Nephron progenitor cell (in vitro differentiated cells): ENCODE measurements around the gene DLAT.
"Not testable (repeated sequence)": the region's sequence is repeated elsewhere in the genome, so short reads cannot be mapped to it uniquely, and the experiment has no call there.

Experiments used
- DNase-seq: peaks from one replicate; pipeline ENCODE4 v3.0.0; 2021
- H3K27ac Mint-ChIP-seq: 2 replicates; pipeline ENCODE4 v1.8.0; 2021; ENCODE audit warnings: mild to moderate bottlenecking, moderate library complexity, mixed read lengths
- H3K27me3 Mint-ChIP-seq: 2 replicates; pipeline ENCODE4 v1.8.0; 2021; ENCODE audit warnings: mild to moderate bottlenecking, low read depth, mixed read lengths; ENCODE audit not compliant: poor library complexity
- H3K36me3 Mint-ChIP-seq: 2 replicates; pipeline ENCODE4 v1.8.0; 2021; ENCODE audit warnings: low read depth, mixed read lengths
- H3K4me1 Mint-ChIP-seq: 2 replicates; pipeline ENCODE4 v1.8.0; 2021; ENCODE audit warnings: mixed read lengths
- H3K4me3 Mint-ChIP-seq: 2 replicates; pipeline ENCODE4 v1.8.0; 2021; ENCODE audit warnings: mild to moderate bottlenecking, moderate library complexity, mixed read lengths
- H3K9me3 Mint-ChIP-seq: 2 replicates; pipeline ENCODE4 v1.8.0; 2021; ENCODE audit warnings: mild to moderate bottlenecking, moderate library complexity, mixed read lengths
- CTCF ChIP-seq: fragments of 200-600 bp; sonication (generic); IDR thresholded peaks from 2 replicates; pipeline ENCODE4 v1.5.0; 2021; ENCODE audit warnings: antibody characterized with exemption

The DLAT gene

GRCh38 chr11:112000703-112001102 lies 24.5 kb upstream of the DLAT start:
- no peak for TF ChIP-seq CTCF
- peaks cover 4% of the 10 kb centered on the region for H3K27me3 Mint-ChIP-seq
- H3K4me3 Mint-ChIP-seq: no peak overlapping the region
- DNase-seq: no peak
- H3K27ac Mint-ChIP-seq: no peak overlapping the region
- no peaks in the 10 kb centered on the region for H3K4me1 Mint-ChIP-seq
- peaks cover 15% of the 10 kb centered on the region for H3K9me3 Mint-ChIP-seq
- H3K36me3 Mint-ChIP-seq: peaks cover 83% of the 10 kb centered on the region

GRCh38 chr11:112002491-112003216 lies 22.6 kb upstream of the DLAT start:
- TF ChIP-seq CTCF: no peak
- peaks cover 6% of the 10 kb centered on the region for H3K27me3 Mint-ChIP-seq

GRCh38 chr11:112004389-112004788 lies 20.8 kb upstream of the DLAT start:
- H3K36me3 Mint-ChIP-seq: peaks cover 85% of the 10 kb centered on the region
- H3K4me3 Mint-ChIP-seq: no peak overlapping the region
- peaks cover 48% of the 10 kb centered on the region for H3K9me3 Mint-ChIP-seq
- TF ChIP-seq CTCF: no peak
- DNase-seq: no peak
- H3K27me3 Mint-ChIP-seq: peaks cover 15% of the 10 kb centered on the region
- H3K4me1 Mint-ChIP-seq: no peaks in the 10 kb centered on the region
- H3K27ac Mint-ChIP-seq: no peak overlapping the region

More at GRCh38 chr11:112002491-112003216, 22.6 kb upstream of the DLAT start:
- DNase-seq: no peak
- Mint-ChIP-seq H3K36me3 (peaks cover 94% of the 10 kb centered on the region), H3K4me1 (no peaks in the 10 kb centered on the region), H3K27ac (no peak overlapping the region), H3K4me3 (no peak overlapping the region), H3K9me3 (peaks cover 31% of the 10 kb centered on the region)

GRCh38 chr11:112005422-112006094 lies 19.6 kb upstream of the DLAT start:
- no peak for TF ChIP-seq CTCF
- H3K4me1 Mint-ChIP-seq: no peaks in the 10 kb centered on the region
- peaks cover 15% of the 10 kb centered on the region for H3K27me3 Mint-ChIP-seq
- no peak for DNase-seq
- peaks cover 59% of the 10 kb centered on the region for H3K9me3 Mint-ChIP-seq
- no peak overlapping the region for H3K4me3 Mint-ChIP-seq
- peaks cover 74% of the 10 kb centered on the region for H3K36me3 Mint-ChIP-seq
- no peak overlapping the region for H3K27ac Mint-ChIP-seq

GRCh38 chr11:112006095-112006441 lies 19.1 kb upstream of the DLAT start:
- peaks cover 64% of the 10 kb centered on the region for H3K9me3 Mint-ChIP-seq
- not testable (repeated sequence) for H3K4me1 Mint-ChIP-seq, H3K27ac Mint-ChIP-seq, H3K4me3 Mint-ChIP-seq, DNase-seq
- H3K36me3 Mint-ChIP-seq: peaks cover 69% of the 10 kb centered on the region
- H3K27me3 Mint-ChIP-seq: peaks cover 15% of the 10 kb centered on the region

GRCh38 chr11:112011451-112011850 lies 13.8 kb upstream of the DLAT start:
- Mint-ChIP-seq H3K9me3 (peaks cover 47% of the 10 kb centered on the region), H3K36me3 (peaks cover 34% of the 10 kb centered on the region)
- H3K27me3 Mint-ChIP-seq, H3K4me3 Mint-ChIP-seq, H3K4me1 Mint-ChIP-seq, H3K27ac Mint-ChIP-seq, DNase-seq: not testable (repeated sequence)

- Mint-ChIP-seq H3K4me1 (peaks cover 10% of the 10 kb centered on the region), H3K27me3 (peaks cover 7% of the 10 kb centered on the region), H3K4me3 (no peak overlapping the region), H3K36me3 (peaks cover 32% of the 10 kb centered on the region), H3K27ac (no peak overlapping the region), H3K9me3 (peaks cover 33% of the 10 kb centered on the region)
- DNase-seq: no peak
- no peak for TF ChIP-seq CTCF
Observed at GRCh38 chr11:112012874-112013273, 12.3 kb upstream of the DLAT start.
